ENCODE data around the gene TMEM271.
A peak's percentile ranks its signal among the peaks of the same experiment; 100 is the strongest.
"Not testable (repeated sequence)": the region's sequence is repeated elsewhere in the genome, so short reads cannot be mapped to it uniquely, and the experiment has no call there.

The TMEM271 gene

GRCh38 chr4:578451-579443, 2.7 kb upstream of the TMEM271 start:
- DNase-seq: no peak

- DNase-seq: no peak
These were observed 1.7 kb upstream of the TMEM271 start for GRCh38 chr4:577499-578450.

GRCh38 chr4:576991-577498, 950 bp upstream of the TMEM271 start:
- no peak for DNase-seq

GRCh38 chr4:575281-576141, 584 bp downstream of the TMEM271 start:
- peak in 1 of 2 donors; percentile 26 for DNase-seq

- DNase-seq: no peak
These were observed 1.5 kb downstream of the TMEM271 start for GRCh38 chr4:574346-575161.

GRCh38 chr4:573122-573892, 2.8 kb downstream of the TMEM271 start:
- DNase-seq: no peak

- DNase-seq: no peak
These were observed 3.5 kb downstream of the TMEM271 start for GRCh38 chr4:572594-572993.

GRCh38 chr4:571838-572572, 4.1 kb downstream of the TMEM271 start:
- DNase-seq: no peak

GRCh38 chr4:570754-571153, 5.3 kb downstream of the TMEM271 start:
- DNase-seq: no peak

- no peak for DNase-seq
These were observed 6.0 kb downstream of the TMEM271 start for GRCh38 chr4:569958-570667.

GRCh38 chr4:568962-569361, 7.1 kb downstream of the TMEM271 start:
- no peak for DNase-seq

GRCh38 chr4:568351-568652, 7.8 kb downstream of the TMEM271 start:
- no peak for DNase-seq

GRCh38 chr4:567457-568350, 8.4 kb downstream of the TMEM271 start:
- no peak for DNase-seq

- DNase-seq: no peak
These were observed 9.4 kb downstream of the TMEM271 start for GRCh38 chr4:566508-567295.

GRCh38 chr4:566035-566434, 10.1 kb downstream of the TMEM271 start:
- no peak for DNase-seq

- not testable (repeated sequence) for DNase-seq
These were observed 10.5 kb downstream of the TMEM271 start for GRCh38 chr4:565614-566013.

- DNase-seq: not testable (repeated sequence)
These were observed 13.6 kb downstream of the TMEM271 start for GRCh38 chr4:562458-562857.

Data from stimulated activated CD4-positive, alpha-beta T cell treated with anti-CD3 and anti-CD28 coated beads, Interleukin-2, amount 100 ng/mL, for 48 hours (primary cell).